GM19467 (cell line): ENCODE measurements around the gene RHO.

Experiments
- ATAC-seq: cut with Tn5 transposase; IDR thresholded peaks from one replicate; pipeline ENCODE4 v1.9.1; 2021; ENCODE audit warnings: mild to moderate bottlenecking, moderate library complexity; ENCODE audit not compliant: unreplicated experiment

RHO gene

GRCh38 chr3:129558772-129559564, 30.5 kb downstream of the RHO start:
- no peak for ATAC-seq

GRCh38 chr3:129559565-129560079, 31.2 kb downstream of the RHO start:
- ATAC-seq: no peak

- no peak for ATAC-seq
These were observed 31.9 kb downstream of the RHO start for GRCh38 chr3:129560269-129560787.

GRCh38 chr3:129560911-129561594, 32.6 kb downstream of the RHO start:
- no peak for ATAC-seq

GRCh38 chr3:129561619-129562248, 33.3 kb downstream of the RHO start:
- no peak for ATAC-seq

- no peak for ATAC-seq
These were observed 34.4 kb downstream of the RHO start for GRCh38 chr3:129562803-129563202.

- no peak for ATAC-seq
These were observed 34.9 kb downstream of the RHO start for GRCh38 chr3:129563332-129563731.

GRCh38 chr3:129563850-129564535, 35.6 kb downstream of the RHO start:
- ATAC-seq: no peak

GRCh38 chr3:129564981-129565644, 36.7 kb downstream of the RHO start:
- ATAC-seq: no peak

- ATAC-seq: no peak
These were observed 37.5 kb downstream of the RHO start for GRCh38 chr3:129565902-129566301.

- ATAC-seq: no peak
These were observed 38.8 kb downstream of the RHO start for GRCh38 chr3:129567176-129567705.

- ATAC-seq: no peak
These were observed 39.5 kb downstream of the RHO start for GRCh38 chr3:129567939-129568338.

- ATAC-seq: no peak
These were observed 41.4 kb downstream of the RHO start for GRCh38 chr3:129569856-129570255.

GRCh38 chr3:129571605-129572547, 43.4 kb downstream of the RHO start:
- no peak for ATAC-seq

- ATAC-seq: no peak
These were observed 44.2 kb downstream of the RHO start for GRCh38 chr3:129572603-129573002.

- no peak for ATAC-seq
These were observed 45.1 kb downstream of the RHO start for GRCh38 chr3:129573493-129573892.

- no peak for ATAC-seq
These were observed 45.8 kb downstream of the RHO start for GRCh38 chr3:129574206-129574605.

- ATAC-seq: no peak
These were observed 47.0 kb downstream of the RHO start for GRCh38 chr3:129575233-129575996.
